HEK293 (cell line): ENCODE data around the gene IARS2.

Experiments used
- GLIS2 ChIP-seq: fragments of 450-650 bp; formaldehyde crosslinking; IDR thresholded peaks from 2 replicates; pipeline ENCODE4 v1.5.1; 2016; ENCODE audit warnings: missing biosample characterization, missing genetic modification characterization
- HOXC10 ChIP-seq: sonication (generic); formaldehyde crosslinking; IDR thresholded peaks from 2 replicates; pipeline ENCODE4 v1.8.1; 2023; ENCODE audit warnings: mild to moderate bottlenecking, missing genetic modification reagents
- HOXD13 ChIP-seq: sonication (generic); formaldehyde crosslinking; IDR thresholded peaks from 2 replicates; pipeline ENCODE4 v1.8.0; 2022; ENCODE audit warnings: missing genetic modification reagents, borderline replicate concordance
- KLF10 ChIP-seq: fragments of 450-650 bp; IDR thresholded peaks from 2 replicates; pipeline ENCODE4 v1.5.1; 2018; ENCODE audit warnings: missing biosample characterization, mild to moderate bottlenecking, missing genetic modification characterization
- KLF7 ChIP-seq: fragments of 450-650 bp; formaldehyde crosslinking; IDR thresholded peaks from 2 replicates; pipeline ENCODE4 v1.5.1; 2016; ENCODE audit warnings: missing biosample characterization, missing genetic modification characterization, borderline replicate concordance
- MYNN ChIP-seq: fragments of 450-650 bp; formaldehyde crosslinking; IDR thresholded peaks from 2 replicates; pipeline ENCODE4 v1.5.1; 2016; ENCODE audit warnings: missing biosample characterization, missing genetic modification characterization, borderline replicate concordance
- SCRT2 ChIP-seq: fragments of 450-650 bp; formaldehyde crosslinking; IDR thresholded peaks from 2 replicates; pipeline ENCODE4 v1.5.1; 2016; ENCODE audit warnings: missing biosample characterization, missing genetic modification characterization
- SETDB1 ChIP-seq: IDR thresholded peaks from one replicate; pipeline ENCODE4 v1.6.1; 2017; ENCODE audit warnings: mild to moderate bottlenecking, low read length, moderate library complexity, mixed read lengths; ENCODE audit not compliant: insufficient read length
- SP3 ChIP-seq: fragments of 450-650 bp; formaldehyde crosslinking; IDR thresholded peaks from 2 replicates; pipeline ENCODE4 v1.5.1; 2016; ENCODE audit warnings: missing biosample characterization, missing genetic modification characterization
- ZBTB44 ChIP-seq: fragments of 450-650 bp; IDR thresholded peaks from 2 replicates; pipeline ENCODE4 v1.5.1; 2018; ENCODE audit warnings: missing biosample characterization, mild to moderate bottlenecking, missing genetic modification characterization
- ZBTB48 ChIP-seq: fragments of 450-650 bp; formaldehyde crosslinking; IDR thresholded peaks from 2 replicates; pipeline ENCODE4 v1.5.1; 2016; ENCODE audit warnings: missing biosample characterization, missing genetic modification characterization
- ZBTB7A ChIP-seq: fragments of 450-650 bp; formaldehyde crosslinking; IDR thresholded peaks from 2 replicates; pipeline ENCODE4 v1.5.1; 2016; ENCODE audit warnings: low read depth, missing biosample characterization, missing genetic modification characterization
- ZFHX2 ChIP-seq: fragments of 450-650 bp; formaldehyde crosslinking; conservative IDR thresholded peaks from 2 replicates; pipeline ENCODE4 v1.5.1; 2016; ENCODE audit warnings: missing biosample characterization, missing genetic modification characterization
- ZFP41 ChIP-seq: fragments of 450-650 bp; formaldehyde crosslinking; IDR thresholded peaks from 2 replicates; pipeline ENCODE4 v1.5.1; 2016; ENCODE audit warnings: missing biosample characterization, missing genetic modification characterization, borderline replicate concordance
- ZNF10 ChIP-seq: fragments of 450-650 bp; formaldehyde crosslinking; IDR thresholded peaks from 2 replicates; pipeline ENCODE4 v1.5.1; 2017; ENCODE audit warnings: missing biosample characterization, missing genetic modification characterization
- ZNF112 ChIP-seq: fragments of 450-650 bp; formaldehyde crosslinking; IDR thresholded peaks from 2 replicates; pipeline ENCODE4 v1.5.0; 2017; ENCODE audit warnings: missing biosample characterization, missing genetic modification characterization
- ZNF155 ChIP-seq: fragments of 450-650 bp; formaldehyde crosslinking; IDR thresholded peaks from 2 replicates; pipeline ENCODE4 v1.5.1; 2016; ENCODE audit warnings: missing biosample characterization, missing genetic modification characterization
- ZNF2 ChIP-seq: fragments of 450-650 bp; formaldehyde crosslinking; IDR thresholded peaks from 2 replicates; pipeline ENCODE4 v1.5.1; 2016; ENCODE audit warnings: missing biosample characterization, missing genetic modification characterization
- ZNF292 ChIP-seq: fragments of 450-650 bp; formaldehyde crosslinking; IDR thresholded peaks from 2 replicates; pipeline ENCODE4 v1.5.1; 2016; ENCODE audit warnings: low read depth, missing biosample characterization, missing genetic modification characterization, borderline replicate concordance
- ZNF362 ChIP-seq: fragments of 450-650 bp; formaldehyde crosslinking; IDR thresholded peaks from 2 replicates; pipeline ENCODE4 v1.5.1; 2016; ENCODE audit warnings: missing biosample characterization, missing genetic modification characterization
- ZNF391 ChIP-seq: fragments of 450-650 bp; formaldehyde crosslinking; IDR thresholded peaks from 2 replicates; pipeline ENCODE4 v1.5.1; 2016; ENCODE audit warnings: low read depth, missing biosample characterization, missing genetic modification characterization, borderline replicate concordance
- ZNF501 ChIP-seq: fragments of 450-650 bp; formaldehyde crosslinking; IDR thresholded peaks from 2 replicates; pipeline ENCODE4 v1.5.1; 2016; ENCODE audit warnings: missing biosample characterization, missing genetic modification characterization
- ZNF510 ChIP-seq: fragments of 450-650 bp; formaldehyde crosslinking; IDR thresholded peaks from 2 replicates; pipeline ENCODE4 v1.5.1; 2018; ENCODE audit warnings: mild to moderate bottlenecking, missing genetic modification characterization, missing biosample characterization; ENCODE audit not compliant: insufficient replicate concordance
- ZNF530 ChIP-seq: fragments of 450-650 bp; formaldehyde crosslinking; IDR thresholded peaks from 2 replicates; pipeline ENCODE4 v1.5.1; 2016; ENCODE audit warnings: low read depth, missing biosample characterization, missing genetic modification characterization
- ZNF561 ChIP-seq: fragments of 450-650 bp; IDR thresholded peaks from 2 replicates; pipeline ENCODE4 v1.5.1; 2018; ENCODE audit warnings: missing biosample characterization, missing genetic modification characterization, borderline replicate concordance
- ZNF580 ChIP-seq: fragments of 450-650 bp; formaldehyde crosslinking; IDR thresholded peaks from 2 replicates; pipeline ENCODE4 v1.5.1; 2016; ENCODE audit warnings: missing biosample characterization, missing genetic modification characterization
- ZNF629 ChIP-seq: fragments of 450-650 bp; formaldehyde crosslinking; IDR thresholded peaks from 2 replicates; pipeline ENCODE4 v1.5.1; 2017; ENCODE audit warnings: missing biosample characterization, missing genetic modification characterization
- ZNF768 ChIP-seq: fragments of 450-650 bp; formaldehyde crosslinking; IDR thresholded peaks from 2 replicates; pipeline ENCODE4 v1.5.1; 2018; ENCODE audit warnings: missing biosample characterization, mild to moderate bottlenecking, missing genetic modification characterization
- ZNF792 ChIP-seq: fragments of 450-650 bp; formaldehyde crosslinking; IDR thresholded peaks from 2 replicates; pipeline ENCODE4 v1.5.1; 2016; ENCODE audit warnings: missing biosample characterization, missing genetic modification characterization
- ZSCAN5A ChIP-seq: fragments of 450-650 bp; formaldehyde crosslinking; IDR thresholded peaks from 2 replicates; pipeline ENCODE4 v1.5.1; 2016; ENCODE audit warnings: missing biosample characterization, missing genetic modification characterization
- TF ChIP-seq, protein P1 (sequence below): fragments of 450-650 bp; formaldehyde crosslinking; IDR thresholded peaks from 2 replicates; pipeline ENCODE4; 2016; ENCODE audit warnings: missing biosample characterization, missing genetic modification characterization
- TF ChIP-seq, protein P2 (sequence below): fragments of 450-650 bp; formaldehyde crosslinking; IDR thresholded peaks from 2 replicates; pipeline ENCODE4 v1.5.1; 2016; ENCODE audit warnings: missing biosample characterization, missing genetic modification characterization

IARS2 gene

DNA sequence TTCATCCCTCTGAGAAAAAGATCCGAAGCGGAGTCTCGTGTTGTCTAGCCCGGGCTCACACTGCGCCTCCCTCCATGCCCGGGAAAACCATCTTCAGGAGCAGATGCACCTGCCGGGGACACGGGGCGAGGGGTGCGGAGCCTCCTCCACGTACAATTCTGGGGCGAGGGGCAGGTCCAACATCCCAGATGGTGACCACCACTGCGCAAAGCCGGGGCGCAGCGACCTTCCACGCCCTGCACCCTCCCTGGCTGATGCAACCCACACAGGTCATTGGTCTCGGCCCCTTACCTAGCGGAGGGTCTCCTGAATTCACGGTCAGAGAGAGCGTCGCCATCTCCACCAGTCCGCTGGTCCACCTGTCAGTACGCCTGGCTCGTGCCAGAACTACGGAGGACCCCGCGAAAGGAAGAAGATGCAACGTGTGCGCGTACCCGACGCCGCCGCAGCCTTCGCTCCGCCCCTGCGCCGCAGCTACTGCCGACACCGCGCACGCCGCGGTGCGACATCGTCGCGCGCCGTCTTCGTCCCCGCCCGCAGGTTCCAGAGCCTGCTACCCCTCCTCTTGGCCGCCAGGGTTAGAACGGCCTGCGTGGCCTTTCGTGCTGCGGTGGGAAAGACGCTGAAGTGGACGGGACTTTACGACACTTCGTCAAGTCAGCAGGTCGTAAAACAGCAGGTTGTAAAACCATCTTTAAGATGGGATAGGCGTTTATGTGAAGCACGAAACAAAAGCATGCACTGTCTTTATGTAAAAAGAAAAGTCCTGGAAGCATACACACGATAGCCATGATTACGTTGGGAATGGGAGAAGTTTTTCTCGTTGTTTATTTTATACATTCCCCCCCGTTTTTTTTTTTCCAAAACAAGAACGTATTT, 47.6 kb upstream of the IARS2 start, which contains the start of gene EPRS1 (continued):
- TF ChIP-seq ZBTB48 (tag by site-specific recombination) (peak; percentile 84), ZNF530 (tag by site-specific recombination) (no peak), GLIS2 (tag by site-specific recombination) (peak; percentile 46; the same call in 1 of the 2 replicates), ZNF768 (tag by site-specific recombination) (no peak; the same call in 1 of the 2 replicates), ZNF580 (tag by site-specific recombination) (peak; percentile 82; the same call in 1 of the 2 replicates), ZNF362 (0 out of 2 replicates have a peak, but pooled peaks have one; percentile 11), ZFP41 (tag by site-specific recombination) (no peak), ZNF629 (tag by site-specific recombination) (peak; percentile 77), ZNF292 (tag by site-specific recombination) (no peak), HOXD13 (CRISPR knock-in tag) (peak; percentile 100; the same call in 1 of the 2 replicates), SP3 (tag by site-specific recombination) (peak; percentile 78), KLF10 (tag by site-specific recombination) (no peak), ZNF510 (peak; percentile 7), HOXC10 (0 out of 2 replicates have a peak, but pooled peaks have one; percentile 4), ZFHX2 (tag by site-specific recombination) (peak; percentile 27; the same call in 1 of the 2 replicates), ZNF2 (tag by site-specific recombination) (peak; percentile 86; the same call in 1 of the 2 replicates), SETDB1 (no peak), ZNF561 (tag by site-specific recombination) (peak; percentile 83; the same call in 1 of the 2 replicates), KLF7 (tag by site-specific recombination) (0 out of 2 replicates have a peak, but pooled peaks have one; percentile 33), ZBTB7A (tag by site-specific recombination) (no peak), ZNF792 (tag by site-specific recombination) (peak; percentile 59; the same call in 1 of the 2 replicates), ZNF112 (tag by site-specific recombination) (no peak), ZNF10 (peak; percentile 96), MYNN (tag by site-specific recombination) (0 out of 2 replicates have a peak, but pooled peaks have one; percentile 40), ZNF391 (tag by site-specific recombination) (no peak), ZSCAN5A (tag by site-specific recombination) (peak; percentile 39; the same call in 1 of the 2 replicates), ZBTB44 (tag by site-specific recombination) (peak; percentile 86), ZNF155 (tag by site-specific recombination) (no peak), SCRT2 (tag by site-specific recombination) (peak; percentile 89), ZNF501 (tag by site-specific recombination) (peak; percentile 97)
- TF ChIP-seq, protein P1, sequence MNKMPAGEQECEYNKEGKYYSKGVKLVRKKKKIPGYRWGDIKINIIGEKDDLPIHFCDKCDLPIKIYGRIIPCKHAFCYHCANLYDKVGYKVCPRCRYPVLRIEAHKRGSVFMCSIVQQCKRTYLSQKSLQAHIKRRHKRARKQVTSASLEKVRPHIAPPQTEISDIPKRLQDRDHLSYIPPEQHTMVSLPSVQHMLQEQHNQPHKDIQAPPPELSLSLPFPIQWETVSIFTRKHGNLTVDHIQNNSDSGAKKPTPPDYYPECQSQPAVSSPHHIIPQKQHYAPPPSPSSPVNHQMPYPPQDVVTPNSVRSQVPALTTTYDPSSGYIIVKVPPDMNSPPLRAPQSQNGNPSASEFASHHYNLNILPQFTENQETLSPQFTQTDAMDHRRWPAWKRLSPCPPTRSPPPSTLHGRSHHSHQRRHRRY (tag by site-specific recombination), result no peak
- TF ChIP-seq, protein P2, sequence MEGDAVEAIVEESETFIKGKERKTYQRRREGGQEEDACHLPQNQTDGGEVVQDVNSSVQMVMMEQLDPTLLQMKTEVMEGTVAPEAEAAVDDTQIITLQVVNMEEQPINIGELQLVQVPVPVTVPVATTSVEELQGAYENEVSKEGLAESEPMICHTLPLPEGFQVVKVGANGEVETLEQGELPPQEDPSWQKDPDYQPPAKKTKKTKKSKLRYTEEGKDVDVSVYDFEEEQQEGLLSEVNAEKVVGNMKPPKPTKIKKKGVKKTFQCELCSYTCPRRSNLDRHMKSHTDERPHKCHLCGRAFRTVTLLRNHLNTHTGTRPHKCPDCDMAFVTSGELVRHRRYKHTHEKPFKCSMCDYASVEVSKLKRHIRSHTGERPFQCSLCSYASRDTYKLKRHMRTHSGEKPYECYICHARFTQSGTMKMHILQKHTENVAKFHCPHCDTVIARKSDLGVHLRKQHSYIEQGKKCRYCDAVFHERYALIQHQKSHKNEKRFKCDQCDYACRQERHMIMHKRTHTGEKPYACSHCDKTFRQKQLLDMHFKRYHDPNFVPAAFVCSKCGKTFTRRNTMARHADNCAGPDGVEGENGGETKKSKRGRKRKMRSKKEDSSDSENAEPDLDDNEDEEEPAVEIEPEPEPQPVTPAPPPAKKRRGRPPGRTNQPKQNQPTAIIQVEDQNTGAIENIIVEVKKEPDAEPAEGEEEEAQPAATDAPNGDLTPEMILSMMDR (tag by site-specific recombination), result peak; percentile 93
